ENCODE measurements around the gene PXMP2.
"Not testable (repeated sequence)": the region's sequence is repeated elsewhere in the genome, so short reads cannot be mapped to it uniquely, and the experiment has no call there.

Gene PXMP2

GRCh38 chr12:132694888-132695287 lies 7.5 kb downstream of the PXMP2 start:
- H2BK12ac ChIP-seq (ENCODE audit: low read length); H3K79me2 ChIP-seq (ENCODE audit: control insufficient read depth, insufficient read depth, low read length, poor library complexity); H3K9ac ChIP-seq (ENCODE audit: low read length); H3K9me3 ChIP-seq (ENCODE audit: insufficient read depth, low read depth, low read length); H3K27me3 ChIP-seq (ENCODE audit: insufficient read depth, low read length); H3K23ac ChIP-seq (ENCODE audit: low read length); H2AK5ac ChIP-seq (ENCODE audit: low read length); DNase-seq; H3K4ac ChIP-seq (ENCODE audit: low read depth, low read length); H3K27ac ChIP-seq (ENCODE audit: low read depth, low read length); H3K79me1 ChIP-seq (ENCODE audit: low read length); H2BK120ac ChIP-seq (ENCODE audit: insufficient read depth, low read length, poor library complexity); H4K12ac ChIP-seq (ENCODE audit: low read depth, low read length); H3K4me3 ChIP-seq (ENCODE audit: low read depth, low read length); H3K4me2 ChIP-seq (ENCODE audit: low read length); H4K91ac ChIP-seq (ENCODE audit: low read depth, low read length); H3K4me1 ChIP-seq (ENCODE audit: control insufficient read depth in 1 of 2, insufficient read depth in 2 of 2, low read length in 2 of 2); H2BK5ac ChIP-seq (ENCODE audit: low read depth, low read length, poor library complexity); H2AFZ ChIP-seq (ENCODE audit: insufficient read depth, low read length, poor library complexity); H3K14ac ChIP-seq (ENCODE audit: low read length); H3K18ac ChIP-seq (ENCODE audit: low read length); H4K8ac ChIP-seq (ENCODE audit: low read depth, low read length): not testable (repeated sequence)
- no CpG with 5 or more reads among the region's 3 CpGs for WGBS (ENCODE audit: extremely low coverage, insufficient coverage, insufficient read length)
- H3K36me3 ChIP-seq (ENCODE audit: control insufficient read depth in 1 of 2, insufficient read depth in 2 of 2, low read length in 2 of 2): peaks cover 20 to 23% of the 10 kb centered on the region in 2 experiments

DNA sequence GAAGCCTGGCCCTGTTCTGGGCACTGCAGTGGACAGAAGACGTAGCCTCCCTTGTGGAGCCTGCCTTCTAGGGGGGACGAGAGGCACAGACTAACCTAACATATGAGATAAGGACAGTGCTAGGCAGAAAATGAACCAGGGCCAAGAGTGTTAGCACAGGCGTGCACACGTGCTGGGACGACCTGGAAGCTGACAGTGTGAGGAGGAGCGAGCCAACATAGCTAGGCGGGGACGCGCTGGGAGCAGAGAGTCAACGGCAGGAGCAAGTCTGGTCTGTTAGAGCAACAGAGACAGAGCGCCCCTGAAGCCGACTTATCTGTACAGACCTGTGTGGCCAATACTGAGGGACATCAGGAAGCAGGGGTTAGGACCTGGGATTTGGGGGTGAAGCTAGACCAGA lies 8.0 kb downstream of the PXMP2 start:
- no peak overlapping the region for H3K9ac ChIP-seq (ENCODE audit: low read length)
- H3K4ac ChIP-seq (ENCODE audit: low read depth, low read length): no peak overlapping the region
- H3K79me2 ChIP-seq (ENCODE audit: control insufficient read depth, insufficient read depth, low read length, poor library complexity): no peaks in the 10 kb centered on the region
- DNase-seq: no peak
- no peak overlapping the region for H4K12ac ChIP-seq (ENCODE audit: low read depth, low read length)
- no peaks in the 10 kb centered on the region for H3K4me1 ChIP-seq (ENCODE audit: control insufficient read depth in 1 of 2, insufficient read depth in 2 of 2, low read length in 2 of 2)
- H4K91ac ChIP-seq (ENCODE audit: low read depth, low read length): no peak overlapping the region
- no peak overlapping the region for H3K14ac ChIP-seq (ENCODE audit: low read length)
- H2BK5ac ChIP-seq (ENCODE audit: low read depth, low read length, poor library complexity): no peak overlapping the region
- no peak overlapping the region for H2BK120ac ChIP-seq (ENCODE audit: insufficient read depth, low read length, poor library complexity)
- no peaks in the 10 kb centered on the region for H3K79me1 ChIP-seq (ENCODE audit: low read length)
- H3K36me3 ChIP-seq (ENCODE audit: control insufficient read depth in 1 of 2, insufficient read depth in 2 of 2, low read length in 2 of 2): peaks cover 20 to 22% of the 10 kb centered on the region in 2 experiments
- H3K23ac ChIP-seq (ENCODE audit: low read length): no peak overlapping the region
- no peak overlapping the region for H3K4me3 ChIP-seq (ENCODE audit: low read depth, low read length)
- H3K27me3 ChIP-seq (ENCODE audit: insufficient read depth, low read length): no peaks in the 10 kb centered on the region
- H4K8ac ChIP-seq (ENCODE audit: low read depth, low read length): no peak overlapping the region
- no peak overlapping the region for H3K18ac ChIP-seq (ENCODE audit: low read length)
- no CpG with 5 or more reads among the region's 12 CpGs for WGBS (ENCODE audit: extremely low coverage, insufficient coverage, insufficient read length)
- no peak overlapping the region for H3K27ac ChIP-seq (ENCODE audit: low read depth, low read length)
- no peaks in the 10 kb centered on the region for H3K9me3 ChIP-seq (ENCODE audit: insufficient read depth, low read depth, low read length)
- no peak overlapping the region for H2AFZ ChIP-seq (ENCODE audit: insufficient read depth, low read length, poor library complexity)
- H3K4me2 ChIP-seq (ENCODE audit: low read length): no peak overlapping the region
- no peak overlapping the region for H2BK12ac ChIP-seq (ENCODE audit: low read length)
- no peak overlapping the region for H2AK5ac ChIP-seq (ENCODE audit: low read length)

GRCh38 chr12:132698341-132698740 lies 11.0 kb downstream of the PXMP2 start:
- no peak overlapping the region for H4K8ac ChIP-seq (ENCODE audit: low read depth, low read length)
- no peak overlapping the region for H2BK12ac ChIP-seq (ENCODE audit: low read length)
- H3K79me1 ChIP-seq (ENCODE audit: low read length): no peaks in the 10 kb centered on the region
- no peak overlapping the region for H3K9ac ChIP-seq (ENCODE audit: low read length)
- no peak for DNase-seq
- H3K79me2 ChIP-seq (ENCODE audit: control insufficient read depth, insufficient read depth, low read length, poor library complexity): no peaks in the 10 kb centered on the region
- no peak overlapping the region for H4K12ac ChIP-seq (ENCODE audit: low read depth, low read length)
- H3K4me2 ChIP-seq (ENCODE audit: low read length): no peak overlapping the region
- no peaks in the 10 kb centered on the region for H3K9me3 ChIP-seq (ENCODE audit: insufficient read depth, low read depth, low read length)
- no peak overlapping the region for H2BK120ac ChIP-seq (ENCODE audit: insufficient read depth, low read length, poor library complexity)
- no peaks in the 10 kb centered on the region for H3K4me1 ChIP-seq (ENCODE audit: control insufficient read depth in 1 of 2, insufficient read depth in 2 of 2, low read length in 2 of 2)
- no peak overlapping the region for H2AFZ ChIP-seq (ENCODE audit: insufficient read depth, low read length, poor library complexity)
- H3K4me3 ChIP-seq (ENCODE audit: low read depth, low read length): no peak overlapping the region
- WGBS (ENCODE audit: extremely low coverage, insufficient coverage, insufficient read length): no CpG with 5 or more reads among the region's 5 CpGs
- H4K91ac ChIP-seq (ENCODE audit: low read depth, low read length): no peak overlapping the region
- H3K36me3 ChIP-seq (ENCODE audit: control insufficient read depth in 1 of 2, insufficient read depth in 2 of 2, low read length in 2 of 2): peaks cover 32 to 40% of the 10 kb centered on the region in 2 experiments
- H3K18ac ChIP-seq (ENCODE audit: low read length): no peak overlapping the region
- H2AK5ac ChIP-seq (ENCODE audit: low read length): no peak overlapping the region
- no peak overlapping the region for H3K23ac ChIP-seq (ENCODE audit: low read length)
- H3K14ac ChIP-seq (ENCODE audit: low read length): no peak overlapping the region
- no peak overlapping the region for H3K27ac ChIP-seq (ENCODE audit: low read depth, low read length)
- no peaks in the 10 kb centered on the region for H3K27me3 ChIP-seq (ENCODE audit: insufficient read depth, low read length)
- H2BK5ac ChIP-seq (ENCODE audit: low read depth, low read length, poor library complexity): no peak overlapping the region
- H3K4ac ChIP-seq (ENCODE audit: low read depth, low read length): no peak overlapping the region

GRCh38 chr12:132700212-132700822 lies 12.9 kb downstream of the PXMP2 start:
- no peaks in the 10 kb centered on the region for H3K9me3 ChIP-seq (ENCODE audit: insufficient read depth, low read depth, low read length)
- no peak overlapping the region for H3K4me2 ChIP-seq (ENCODE audit: low read length)
- peaks cover 34 to 49% of the 10 kb centered on the region in 2 experiments for H3K36me3 ChIP-seq (ENCODE audit: control insufficient read depth in 1 of 2, insufficient read depth in 2 of 2, low read length in 2 of 2)
- no peak overlapping the region for H2BK12ac ChIP-seq (ENCODE audit: low read length)
- no peak overlapping the region for H2AFZ ChIP-seq (ENCODE audit: insufficient read depth, low read length, poor library complexity)
- H3K14ac ChIP-seq (ENCODE audit: low read length): no peak overlapping the region
- no peak overlapping the region for H2BK5ac ChIP-seq (ENCODE audit: low read depth, low read length, poor library complexity)
- H3K4me1 ChIP-seq (ENCODE audit: control insufficient read depth in 1 of 2, insufficient read depth in 2 of 2, low read length in 2 of 2): no peaks in the 10 kb centered on the region
- no peak overlapping the region for H3K27ac ChIP-seq (ENCODE audit: low read depth, low read length)
- H4K91ac ChIP-seq (ENCODE audit: low read depth, low read length): no peak overlapping the region
- no peaks in the 10 kb centered on the region for H3K79me1 ChIP-seq (ENCODE audit: low read length)
- H2AK5ac ChIP-seq (ENCODE audit: low read length): no peak overlapping the region
- no peak overlapping the region for H3K4ac ChIP-seq (ENCODE audit: low read depth, low read length)
- no peak overlapping the region for H4K8ac ChIP-seq (ENCODE audit: low read depth, low read length)
- WGBS (ENCODE audit: extremely low coverage, insufficient coverage, insufficient read length): no CpG with 5 or more reads among the region's 10 CpGs
- DNase-seq: no peak
- H2BK120ac ChIP-seq (ENCODE audit: insufficient read depth, low read length, poor library complexity): no peak overlapping the region
- no peak overlapping the region for H3K18ac ChIP-seq (ENCODE audit: low read length)
- H3K9ac ChIP-seq (ENCODE audit: low read length): no peak overlapping the region
- no peaks in the 10 kb centered on the region for H3K27me3 ChIP-seq (ENCODE audit: insufficient read depth, low read length)
- H3K79me2 ChIP-seq (ENCODE audit: control insufficient read depth, insufficient read depth, low read length, poor library complexity): no peaks in the 10 kb centered on the region
- H4K12ac ChIP-seq (ENCODE audit: low read depth, low read length): no peak overlapping the region
- H3K4me3 ChIP-seq (ENCODE audit: low read depth, low read length): no peak overlapping the region
- no peak overlapping the region for H3K23ac ChIP-seq (ENCODE audit: low read length)

All from trophoblast cell (in vitro differentiated cells and primary cell).